ENCODE results near the gene PABPN1. TPM values are rescaled to one million over a fixed set of nuclear protein-coding genes. Genes with fewer than 3 reads are reported as not detected.

Gene PABPN1
- total and polyA plus RNA-seq, 4 donors: 40.9 to 59.6 (median 48.0) TPM

DNA sequence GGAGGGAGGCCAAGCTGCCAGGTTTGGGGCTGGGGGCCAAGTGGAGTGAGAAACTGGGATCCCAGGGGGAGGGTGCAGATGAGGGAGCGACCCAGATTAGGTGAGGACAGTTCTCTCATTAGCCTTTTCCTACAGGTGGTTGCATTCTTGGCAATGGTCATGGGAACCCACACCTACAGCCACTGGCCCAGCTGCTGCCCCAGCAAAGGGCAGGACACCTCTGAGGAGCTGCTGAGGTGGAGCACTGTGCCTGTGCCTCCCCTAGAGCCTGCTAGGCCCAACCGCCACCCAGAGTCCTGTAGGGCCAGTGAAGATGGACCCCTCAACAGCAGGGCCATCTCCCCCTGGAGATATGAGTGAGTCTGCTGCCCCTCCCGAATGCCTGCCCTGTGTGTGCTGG is 51.8 kb downstream of the PABPN1 start:
- Histone ChIP-seq H3K27ac (ENCODE audit: low read depth in 1 of 2, low read length in 2 of 2) (no peak overlapping the region), H3K4me1 (ENCODE audit: control insufficient read depth in 4 of 4, insufficient read depth in 4 of 4, low read length in 3 of 4) (no peaks in the 10 kb centered on the region), H3K27me3 (ENCODE audit: control insufficient read depth in 4 of 4, insufficient read depth in 4 of 4, low read length in 3 of 4) (no peaks in the 10 kb centered on the region), H3K9ac (ENCODE audit: low read depth in 1 of 2, low read length in 2 of 2) (no peak overlapping the region), H3K4me3 (ENCODE audit: low read depth in 1 of 3, low read length in 3 of 3) (no peak overlapping the region), H3K9me3 (ENCODE audit: control insufficient read depth in 4 of 4, low read length in 3 of 4) (no peaks in the 10 kb centered on the region), H3K36me3 (ENCODE audit: control insufficient read depth in 4 of 4, insufficient read depth in 3 of 4, low read depth in 1 of 4, low read length in 3 of 4) (no peaks in the 10 kb centered on the region)
- TF ChIP-seq, protein P1, sequence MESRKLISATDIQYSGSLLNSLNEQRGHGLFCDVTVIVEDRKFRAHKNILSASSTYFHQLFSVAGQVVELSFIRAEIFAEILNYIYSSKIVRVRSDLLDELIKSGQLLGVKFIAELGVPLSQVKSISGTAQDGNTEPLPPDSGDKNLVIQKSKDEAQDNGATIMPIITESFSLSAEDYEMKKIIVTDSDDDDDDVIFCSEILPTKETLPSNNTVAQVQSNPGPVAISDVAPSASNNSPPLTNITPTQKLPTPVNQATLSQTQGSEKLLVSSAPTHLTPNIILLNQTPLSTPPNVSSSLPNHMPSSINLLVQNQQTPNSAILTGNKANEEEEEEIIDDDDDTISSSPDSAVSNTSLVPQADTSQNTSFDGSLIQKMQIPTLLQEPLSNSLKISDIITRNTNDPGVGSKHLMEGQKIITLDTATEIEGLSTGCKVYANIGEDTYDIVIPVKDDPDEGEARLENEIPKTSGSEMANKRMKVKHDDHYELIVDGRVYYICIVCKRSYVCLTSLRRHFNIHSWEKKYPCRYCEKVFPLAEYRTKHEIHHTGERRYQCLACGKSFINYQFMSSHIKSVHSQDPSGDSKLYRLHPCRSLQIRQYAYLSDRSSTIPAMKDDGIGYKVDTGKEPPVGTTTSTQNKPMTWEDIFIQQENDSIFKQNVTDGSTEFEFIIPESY (IDR thresholded peaks at IDR 0.05): no peak
- TF ChIP-seq NR2F2 (IDR thresholded peaks at IDR 0.05) (no peak), FOXA1 (IDR thresholded peaks at IDR 0.05) (no peak), HNF4G (IDR thresholded peaks at IDR 0.05) (no peak), HNF4A (conservative IDR thresholded peaks at IDR 0.05) (no peak), FOXA2 (IDR thresholded peaks at IDR 0.05) (no peak), RAD21 (IDR thresholded peaks at IDR 0.05) (no peak), SP1 (IDR thresholded peaks at IDR 0.05) (no peak), ATF3 (IDR thresholded peaks at IDR 0.05) (no peak), JUND (IDR thresholded peaks at IDR 0.05) (no peak), GABPA (IDR thresholded peaks at IDR 0.05 in 1 of 2, conservative IDR thresholded peaks at IDR 0.05 in 1 of 2) (no peak), YY1 (IDR thresholded peaks at IDR 0.05) (no peak), MAX (IDR thresholded peaks at IDR 0.05) (no peak), EGR1 (IDR thresholded peaks at IDR 0.05; ENCODE audit: low read depth in 2 of 2) (no peak), TAF1 (conservative IDR thresholded peaks at IDR 0.05) (no peak)
- TF ChIP-seq, protein P2, sequence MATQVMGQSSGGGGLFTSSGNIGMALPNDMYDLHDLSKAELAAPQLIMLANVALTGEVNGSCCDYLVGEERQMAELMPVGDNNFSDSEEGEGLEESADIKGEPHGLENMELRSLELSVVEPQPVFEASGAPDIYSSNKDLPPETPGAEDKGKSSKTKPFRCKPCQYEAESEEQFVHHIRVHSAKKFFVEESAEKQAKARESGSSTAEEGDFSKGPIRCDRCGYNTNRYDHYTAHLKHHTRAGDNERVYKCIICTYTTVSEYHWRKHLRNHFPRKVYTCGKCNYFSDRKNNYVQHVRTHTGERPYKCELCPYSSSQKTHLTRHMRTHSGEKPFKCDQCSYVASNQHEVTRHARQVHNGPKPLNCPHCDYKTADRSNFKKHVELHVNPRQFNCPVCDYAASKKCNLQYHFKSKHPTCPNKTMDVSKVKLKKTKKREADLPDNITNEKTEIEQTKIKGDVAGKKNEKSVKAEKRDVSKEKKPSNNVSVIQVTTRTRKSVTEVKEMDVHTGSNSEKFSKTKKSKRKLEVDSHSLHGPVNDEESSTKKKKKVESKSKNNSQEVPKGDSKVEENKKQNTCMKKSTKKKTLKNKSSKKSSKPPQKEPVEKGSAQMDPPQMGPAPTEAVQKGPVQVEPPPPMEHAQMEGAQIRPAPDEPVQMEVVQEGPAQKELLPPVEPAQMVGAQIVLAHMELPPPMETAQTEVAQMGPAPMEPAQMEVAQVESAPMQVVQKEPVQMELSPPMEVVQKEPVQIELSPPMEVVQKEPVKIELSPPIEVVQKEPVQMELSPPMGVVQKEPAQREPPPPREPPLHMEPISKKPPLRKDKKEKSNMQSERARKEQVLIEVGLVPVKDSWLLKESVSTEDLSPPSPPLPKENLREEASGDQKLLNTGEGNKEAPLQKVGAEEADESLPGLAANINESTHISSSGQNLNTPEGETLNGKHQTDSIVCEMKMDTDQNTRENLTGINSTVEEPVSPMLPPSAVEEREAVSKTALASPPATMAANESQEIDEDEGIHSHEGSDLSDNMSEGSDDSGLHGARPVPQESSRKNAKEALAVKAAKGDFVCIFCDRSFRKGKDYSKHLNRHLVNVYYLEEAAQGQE (IDR thresholded peaks at IDR 0.05): no peak
- TF ChIP-seq, protein P3, sequence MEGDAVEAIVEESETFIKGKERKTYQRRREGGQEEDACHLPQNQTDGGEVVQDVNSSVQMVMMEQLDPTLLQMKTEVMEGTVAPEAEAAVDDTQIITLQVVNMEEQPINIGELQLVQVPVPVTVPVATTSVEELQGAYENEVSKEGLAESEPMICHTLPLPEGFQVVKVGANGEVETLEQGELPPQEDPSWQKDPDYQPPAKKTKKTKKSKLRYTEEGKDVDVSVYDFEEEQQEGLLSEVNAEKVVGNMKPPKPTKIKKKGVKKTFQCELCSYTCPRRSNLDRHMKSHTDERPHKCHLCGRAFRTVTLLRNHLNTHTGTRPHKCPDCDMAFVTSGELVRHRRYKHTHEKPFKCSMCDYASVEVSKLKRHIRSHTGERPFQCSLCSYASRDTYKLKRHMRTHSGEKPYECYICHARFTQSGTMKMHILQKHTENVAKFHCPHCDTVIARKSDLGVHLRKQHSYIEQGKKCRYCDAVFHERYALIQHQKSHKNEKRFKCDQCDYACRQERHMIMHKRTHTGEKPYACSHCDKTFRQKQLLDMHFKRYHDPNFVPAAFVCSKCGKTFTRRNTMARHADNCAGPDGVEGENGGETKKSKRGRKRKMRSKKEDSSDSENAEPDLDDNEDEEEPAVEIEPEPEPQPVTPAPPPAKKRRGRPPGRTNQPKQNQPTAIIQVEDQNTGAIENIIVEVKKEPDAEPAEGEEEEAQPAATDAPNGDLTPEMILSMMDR (IDR thresholded peaks at IDR 0.05; ENCODE audit: low read depth, low read length, missing input control): no peak
- DNase-seq (ENCODE audit: low spot score): no peak
- 88% methylated on average over 3 of the region's 3 CpGs for WGBS

Other genes with a start within 250 kb of the PABPN1 start
- gene ACIN1, start 226.3 kb upstream of the PABPN1 start, total RNA-seq: 10 to 100 TPM; 49.3 to 50.6 TPM
- gene ACIN1, start 226.3 kb upstream of the PABPN1 start, polyA plus RNA-seq: 10 to 100 TPM in 1 of 2 donors, 1 to 10 TPM in 1; 8.1 to 24.9 TPM
- gene C14orf119, start 226.0 kb upstream of the PABPN1 start, total RNA-seq: 10 to 100 TPM in 1 of 2 donors, 1 to 10 TPM in 1; 9.0 to 16.1 TPM
- gene C14orf119, start 226.0 kb upstream of the PABPN1 start, polyA plus RNA-seq: 10 to 100 TPM; 19.3 to 27.1 TPM
- gene CIROP, start 216.5 kb upstream of the PABPN1 start, total RNA-seq: not detected
- not detected for gene CIROP, start 216.5 kb upstream of the PABPN1 start, polyA plus RNA-seq
- gene CEBPE, start 202.2 kb upstream of the PABPN1 start, total RNA-seq: 1 to 10 TPM in 1 of 2 donors, under 1 TPM in 1; 0.08 to 4.4 TPM
- under 1 TPM in 1 of 2 donors, not detected in 1; 0.16 TPM for gene CEBPE, start 202.2 kb upstream of the PABPN1 start, polyA plus RNA-seq
- 1 to 10 TPM; 4.5 to 9.8 TPM for gene SLC7A8, start 137.8 kb upstream of the PABPN1 start, total RNA-seq
- 1 to 10 TPM; 2.6 to 6.2 TPM for gene SLC7A8, start 137.8 kb upstream of the PABPN1 start, polyA plus RNA-seq
- under 1 TPM; 0.17 to 0.51 TPM for gene RNF212B, start 83.5 kb upstream of the PABPN1 start, total RNA-seq
- gene RNF212B, start 83.5 kb upstream of the PABPN1 start, polyA plus RNA-seq: under 1 TPM in 1 of 2 donors, not detected in 1; 0.06 TPM
- gene HOMEZ, start 35.3 kb upstream of the PABPN1 start, total RNA-seq: 1 to 10 TPM; 3.4 to 3.5 TPM
- 1 to 10 TPM; 2.8 to 3.3 TPM for gene HOMEZ, start 35.3 kb upstream of the PABPN1 start, polyA plus RNA-seq
- 1 to 10 TPM; 2.5 to 4.7 TPM for gene PPP1R3E, start 18.6 kb upstream of the PABPN1 start, total RNA-seq
- 1 to 10 TPM; 3.0 to 4.1 TPM for gene PPP1R3E, start 18.6 kb upstream of the PABPN1 start, polyA plus RNA-seq
- 10 to 100 TPM; 10.9 to 28.0 TPM for gene BCL2L2, start 14.6 kb upstream of the PABPN1 start, total RNA-seq
- 10 to 100 TPM in 1 of 2 donors, 1 to 10 TPM in 1; 4.7 to 14.5 TPM for gene BCL2L2, start 14.6 kb upstream of the PABPN1 start, polyA plus RNA-seq
- gene SLC22A17, start 31.4 kb downstream of the PABPN1 start, total RNA-seq: 10 to 100 TPM in 1 of 2 donors, 1 to 10 TPM in 1; 2.4 to 14.6 TPM
- 1 to 10 TPM; 1.1 to 2.7 TPM for gene SLC22A17, start 31.4 kb downstream of the PABPN1 start, polyA plus RNA-seq
- under 1 TPM; 0.42 to 0.67 TPM for gene EFS, start 43.7 kb downstream of the PABPN1 start, total RNA-seq
- gene EFS, start 43.7 kb downstream of the PABPN1 start, polyA plus RNA-seq: under 1 TPM; 0.10 to 0.69 TPM
- gene IL25, start 51.4 kb downstream of the PABPN1 start, total RNA-seq: not detected
- gene IL25, start 51.4 kb downstream of the PABPN1 start, polyA plus RNA-seq: not detected
- gene CMTM5, start 55.6 kb downstream of the PABPN1 start, total RNA-seq: 1 to 10 TPM in 1 of 2 donors, not detected in 1; 5.5 TPM
- gene CMTM5, start 55.6 kb downstream of the PABPN1 start, polyA plus RNA-seq: under 1 TPM in 1 of 2 donors, not detected in 1; 0.22 TPM
- under 1 TPM; 0.05 to 0.17 TPM for gene MYH6, start 86.8 kb downstream of the PABPN1 start, total RNA-seq
- under 1 TPM in 1 of 2 donors, not detected in 1; 0.06 TPM for gene MYH6, start 86.8 kb downstream of the PABPN1 start, polyA plus RNA-seq
- gene MYH7, start 114.2 kb downstream of the PABPN1 start, total RNA-seq: under 1 TPM; 0.05 to 0.42 TPM
- gene MYH7, start 114.2 kb downstream of the PABPN1 start, polyA plus RNA-seq: under 1 TPM; 0.02 to 0.03 TPM
- 10 to 100 TPM; 20.4 to 26.9 TPM for gene NGDN, start 148.2 kb downstream of the PABPN1 start, total RNA-seq
- 10 to 100 TPM; 18.2 to 25.4 TPM for gene NGDN, start 148.2 kb downstream of the PABPN1 start, polyA plus RNA-seq
- gene ZFHX2, start 230.3 kb downstream of the PABPN1 start, total RNA-seq: under 1 TPM; 0.08 to 0.14 TPM
- gene ZFHX2, start 230.3 kb downstream of the PABPN1 start, polyA plus RNA-seq: under 1 TPM; 0.06 to 0.12 TPM
- gene THTPA, start 234.8 kb downstream of the PABPN1 start, total RNA-seq: 10 to 100 TPM in 1 of 2 donors, 1 to 10 TPM in 1; 7.3 to 19.8 TPM
- 10 to 100 TPM in 1 of 2 donors, 1 to 10 TPM in 1; 9.6 to 10.2 TPM for gene THTPA, start 234.8 kb downstream of the PABPN1 start, polyA plus RNA-seq
- 10 to 100 TPM; 14.8 to 19.7 TPM for gene AP1G2, start 246.3 kb downstream of the PABPN1 start, total RNA-seq
- gene AP1G2, start 246.3 kb downstream of the PABPN1 start, polyA plus RNA-seq: 10 to 100 TPM; 12.4 to 26.6 TPM